SK-N-SH treated with all-trans-retinoic acid at 6 μM for 48 hours (cell line): Measurements from ENCODE around the gene MOB1A.

ENCODE experiments used
- ATAC-seq: fragments of 200-7000 bp; cut with Tn5 transposase; 3 replicates; pipeline ENCODE4 v1.9.1; 2020; ENCODE audit warnings: mild to moderate bottlenecking, moderate library complexity
- ARNTL ChIP-seq: fragments of 450-650 bp; formaldehyde crosslinking; IDR thresholded peaks from 2 replicates; pipeline ENCODE4 v1.5.0; 2020; ENCODE audit warnings: low read depth, mild to moderate bottlenecking, moderate library complexity, borderline replicate concordance
- BACH2 ChIP-seq: fragments of 250-450 bp; sonication (Bioruptor Pico); IDR thresholded peaks from 2 replicates; pipeline ENCODE4 v1.9.0; 2021; ENCODE audit warnings: mild to moderate bottlenecking, borderline replicate concordance
- CSDC2 ChIP-seq: fragments of 250-450 bp; sonication (Bioruptor Pico); IDR thresholded peaks from 2 replicates; pipeline ENCODE4 v1.5.0; 2020; ENCODE audit warnings: mild to moderate bottlenecking, moderate library complexity
- ESRRG ChIP-seq: fragments of 250-450 bp; sonication (Bioruptor Pico); IDR thresholded peaks from 2 replicates; pipeline ENCODE4 v1.6.1; 2021; ENCODE audit warnings: mild to moderate bottlenecking
- GLIS3 ChIP-seq: fragments of 250-450 bp; sonication (Bioruptor Pico); IDR thresholded peaks from 2 replicates; pipeline ENCODE4 v1.5.0; 2020; ENCODE audit warnings: mild to moderate bottlenecking, moderate library complexity
- ISL1 ChIP-seq: fragments of 250-450 bp; sonication (Bioruptor Pico); IDR thresholded peaks from 2 replicates; pipeline ENCODE4 v2.1.2; 2022; ENCODE audit warnings: mild to moderate bottlenecking, moderate library complexity
- OSR1 ChIP-seq: fragments of 250-450 bp; sonication (Bioruptor Pico); IDR thresholded peaks from 2 replicates; pipeline ENCODE4 v1.8.0; 2022; ENCODE audit warnings: moderate library complexity, mild to moderate bottlenecking, inconsistent platforms
- RARB ChIP-seq: fragments of 250-450 bp; sonication (Bioruptor Pico); IDR thresholded peaks from 2 replicates; pipeline ENCODE4 v1.8.0; 2021; ENCODE audit warnings: mild to moderate bottlenecking, moderate library complexity
- SNAI2 ChIP-seq: fragments of 250-450 bp; sonication (Bioruptor Pico); IDR thresholded peaks from 2 replicates; pipeline ENCODE4 v1.5.0; 2020; ENCODE audit warnings: mild to moderate bottlenecking, moderate library complexity
- TCF4 ChIP-seq: fragments of 250-450 bp; sonication (Bioruptor Pico); IDR thresholded peaks from 2 replicates; pipeline ENCODE4 v1.8.0; 2021; ENCODE audit warnings: mild to moderate bottlenecking, moderate library complexity, borderline replicate concordance
- TOX ChIP-seq: fragments of 250-450 bp; sonication (Bioruptor Pico); IDR thresholded peaks from 2 replicates; pipeline ENCODE4 v1.8.0; 2021; ENCODE audit warnings: mild to moderate bottlenecking, moderate library complexity, borderline replicate concordance
- ZC3H10 ChIP-seq: fragments of 250-450 bp; sonication (Bioruptor Pico); IDR thresholded peaks from 2 replicates; pipeline ENCODE4 v1.5.1; 2021; ENCODE audit warnings: mild to moderate bottlenecking, moderate library complexity
- ZFP3 ChIP-seq: fragments of 250-450 bp; sonication (Bioruptor Pico); IDR thresholded peaks from 2 replicates; pipeline ENCODE4 v1.5.0; 2020; ENCODE audit warnings: mild to moderate bottlenecking, moderate library complexity
- ZFP30 ChIP-seq: fragments of 450-650 bp; formaldehyde crosslinking; IDR thresholded peaks from 2 replicates; pipeline ENCODE4 v1.5.0; 2022; ENCODE audit warnings: mild to moderate bottlenecking, moderate library complexity
- ZNF565 ChIP-seq: fragments of 450-650 bp; formaldehyde crosslinking; conservative IDR thresholded peaks from 2 replicates; pipeline ENCODE4 v1.5.0; 2020; ENCODE audit warnings: low read depth, mild to moderate bottlenecking, moderate library complexity
- ZNF70 ChIP-seq: fragments of 450-650 bp; formaldehyde crosslinking; IDR thresholded peaks from 2 replicates; pipeline ENCODE4 v1.5.0; 2020; ENCODE audit warnings: mild to moderate bottlenecking, moderate library complexity
- ZNF8 ChIP-seq: fragments of 450-650 bp; formaldehyde crosslinking; IDR thresholded peaks from 2 replicates; pipeline ENCODE4 v1.5.0; 2020; ENCODE audit warnings: mild to moderate bottlenecking, moderate library complexity
- TF ChIP-seq, protein P1 (sequence below): fragments of 250-450 bp; sonication (Bioruptor Pico); IDR thresholded peaks from 2 replicates; pipeline ENCODE4 v1.5.1; 2021; ENCODE audit warnings: mild to moderate bottlenecking, moderate library complexity
- TF ChIP-seq, protein P2 (sequence below): fragments of 250-450 bp; sonication (Bioruptor Pico); IDR thresholded peaks from 2 replicates; pipeline ENCODE4 v1.8.0; 2020; ENCODE audit warnings: mild to moderate bottlenecking, moderate library complexity, borderline replicate concordance
- TF ChIP-seq, protein P3 (sequence below): fragments of 250-450 bp; sonication (Bioruptor Pico); IDR thresholded peaks from 2 replicates; pipeline ENCODE4 v1.5.0; 2020; ENCODE audit warnings: mild to moderate bottlenecking, moderate library complexity
- TF ChIP-seq, protein P4 (sequence below): fragments of 250-450 bp; sonication (Bioruptor Pico); IDR thresholded peaks from 2 replicates; pipeline ENCODE4 v1.8.0; 2021; ENCODE audit warnings: low read depth, mild to moderate bottlenecking, moderate library complexity, borderline replicate concordance

Gene MOB1A

DNA sequence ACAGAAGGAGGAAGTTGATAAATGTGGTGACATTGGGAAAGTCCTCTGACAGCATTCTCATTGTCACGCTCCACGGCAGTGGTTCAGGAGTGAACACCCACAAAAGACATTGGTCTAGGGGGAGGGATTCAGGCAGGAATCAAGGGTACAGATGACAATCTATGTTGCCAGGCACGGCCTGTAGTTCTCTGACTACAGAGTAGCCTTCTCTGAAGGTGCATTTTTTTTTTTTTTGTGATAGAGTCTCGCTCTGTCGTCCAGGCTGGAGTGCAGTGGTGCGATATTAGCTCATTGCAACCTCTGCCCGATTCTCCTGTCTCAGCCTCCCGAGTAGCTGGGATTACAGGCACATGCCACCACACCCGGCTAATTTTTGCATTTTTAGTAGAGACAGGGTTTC, 7.4 kb upstream of the MOB1A start:
- no peak for ATAC-seq
- TF ChIP-seq ZFP3 (no peak), ZFP30 (CRISPR knock-in tag) (no peak), ARNTL (no peak), ZNF8 (CRISPR knock-in tag) (no peak), BACH2 (CRISPR knock-in tag) (no peak), TOX (no peak)
- TF ChIP-seq, protein P1, sequence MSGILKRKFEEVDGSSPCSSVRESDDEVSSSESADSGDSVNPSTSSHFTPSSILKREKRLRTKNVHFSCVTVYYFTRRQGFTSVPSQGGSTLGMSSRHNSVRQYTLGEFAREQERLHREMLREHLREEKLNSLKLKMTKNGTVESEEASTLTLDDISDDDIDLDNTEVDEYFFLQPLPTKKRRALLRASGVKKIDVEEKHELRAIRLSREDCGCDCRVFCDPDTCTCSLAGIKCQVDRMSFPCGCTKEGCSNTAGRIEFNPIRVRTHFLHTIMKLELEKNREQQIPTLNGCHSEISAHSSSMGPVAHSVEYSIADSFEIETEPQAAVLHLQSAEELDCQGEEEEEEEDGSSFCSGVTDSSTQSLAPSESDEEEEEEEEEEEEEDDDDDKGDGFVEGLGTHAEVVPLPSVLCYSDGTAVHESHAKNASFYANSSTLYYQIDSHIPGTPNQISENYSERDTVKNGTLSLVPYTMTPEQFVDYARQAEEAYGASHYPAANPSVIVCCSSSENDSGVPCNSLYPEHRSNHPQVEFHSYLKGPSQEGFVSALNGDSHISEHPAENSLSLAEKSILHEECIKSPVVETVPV (CRISPR knock-in tag) = no peak
- TF ChIP-seq, protein P2, sequence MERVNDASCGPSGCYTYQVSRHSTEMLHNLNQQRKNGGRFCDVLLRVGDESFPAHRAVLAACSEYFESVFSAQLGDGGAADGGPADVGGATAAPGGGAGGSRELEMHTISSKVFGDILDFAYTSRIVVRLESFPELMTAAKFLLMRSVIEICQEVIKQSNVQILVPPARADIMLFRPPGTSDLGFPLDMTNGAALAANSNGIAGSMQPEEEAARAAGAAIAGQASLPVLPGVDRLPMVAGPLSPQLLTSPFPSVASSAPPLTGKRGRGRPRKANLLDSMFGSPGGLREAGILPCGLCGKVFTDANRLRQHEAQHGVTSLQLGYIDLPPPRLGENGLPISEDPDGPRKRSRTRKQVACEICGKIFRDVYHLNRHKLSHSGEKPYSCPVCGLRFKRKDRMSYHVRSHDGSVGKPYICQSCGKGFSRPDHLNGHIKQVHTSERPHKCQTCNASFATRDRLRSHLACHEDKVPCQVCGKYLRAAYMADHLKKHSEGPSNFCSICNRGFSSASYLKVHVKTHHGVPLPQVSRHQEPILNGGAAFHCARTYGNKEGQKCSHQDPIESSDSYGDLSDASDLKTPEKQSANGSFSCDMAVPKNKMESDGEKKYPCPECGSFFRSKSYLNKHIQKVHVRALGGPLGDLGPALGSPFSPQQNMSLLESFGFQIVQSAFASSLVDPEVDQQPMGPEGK (CRISPR knock-in tag) = no peak

DNA sequence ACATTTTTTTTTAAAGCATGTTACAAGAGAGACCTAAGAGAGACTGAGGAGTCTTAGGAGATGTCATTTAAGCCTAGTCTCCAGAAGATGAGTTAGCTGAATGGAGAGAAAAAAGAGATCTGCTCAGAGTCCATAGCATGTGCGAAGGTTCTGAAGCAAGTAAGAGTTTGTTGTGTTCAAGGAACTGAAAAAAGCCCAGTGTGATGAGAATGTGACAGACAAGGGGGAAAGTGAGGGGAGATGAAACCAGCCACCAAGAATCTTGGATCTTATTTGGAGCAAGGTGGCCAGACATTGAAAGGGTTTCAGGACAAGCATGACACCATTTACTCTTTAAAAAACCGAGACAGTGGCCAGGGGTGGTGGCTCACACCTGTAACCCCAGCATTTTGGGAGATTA, 5.2 kb upstream of the MOB1A start:
- TF ChIP-seq RARB (CRISPR knock-in tag) = no peak
- TF ChIP-seq BACH2 (CRISPR knock-in tag) = no peak
- no peak for TF ChIP-seq TCF4
- TF ChIP-seq TOX = no peak
- no peak for TF ChIP-seq ZNF565
- TF ChIP-seq ARNTL = no peak
- TF ChIP-seq, protein P3, sequence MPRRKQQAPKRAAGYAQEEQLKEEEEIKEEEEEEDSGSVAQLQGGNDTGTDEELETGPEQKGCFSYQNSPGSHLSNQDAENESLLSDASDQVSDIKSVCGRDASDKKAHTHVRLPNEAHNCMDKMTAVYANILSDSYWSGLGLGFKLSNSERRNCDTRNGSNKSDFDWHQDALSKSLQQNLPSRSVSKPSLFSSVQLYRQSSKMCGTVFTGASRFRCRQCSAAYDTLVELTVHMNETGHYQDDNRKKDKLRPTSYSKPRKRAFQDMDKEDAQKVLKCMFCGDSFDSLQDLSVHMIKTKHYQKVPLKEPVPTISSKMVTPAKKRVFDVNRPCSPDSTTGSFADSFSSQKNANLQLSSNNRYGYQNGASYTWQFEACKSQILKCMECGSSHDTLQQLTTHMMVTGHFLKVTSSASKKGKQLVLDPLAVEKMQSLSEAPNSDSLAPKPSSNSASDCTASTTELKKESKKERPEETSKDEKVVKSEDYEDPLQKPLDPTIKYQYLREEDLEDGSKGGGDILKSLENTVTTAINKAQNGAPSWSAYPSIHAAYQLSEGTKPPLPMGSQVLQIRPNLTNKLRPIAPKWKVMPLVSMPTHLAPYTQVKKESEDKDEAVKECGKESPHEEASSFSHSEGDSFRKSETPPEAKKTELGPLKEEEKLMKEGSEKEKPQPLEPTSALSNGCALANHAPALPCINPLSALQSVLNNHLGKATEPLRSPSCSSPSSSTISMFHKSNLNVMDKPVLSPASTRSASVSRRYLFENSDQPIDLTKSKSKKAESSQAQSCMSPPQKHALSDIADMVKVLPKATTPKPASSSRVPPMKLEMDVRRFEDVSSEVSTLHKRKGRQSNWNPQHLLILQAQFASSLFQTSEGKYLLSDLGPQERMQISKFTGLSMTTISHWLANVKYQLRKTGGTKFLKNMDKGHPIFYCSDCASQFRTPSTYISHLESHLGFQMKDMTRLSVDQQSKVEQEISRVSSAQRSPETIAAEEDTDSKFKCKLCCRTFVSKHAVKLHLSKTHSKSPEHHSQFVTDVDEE (CRISPR knock-in tag) = no peak
- no peak for TF ChIP-seq ZFP3
- no peak for TF ChIP-seq ZNF8 (CRISPR knock-in tag)
- TF ChIP-seq ZC3H10 (CRISPR knock-in tag) = no peak
- no peak for TF ChIP-seq ZFP30 (CRISPR knock-in tag)
- no peak for TF ChIP-seq ZNF70
- TF ChIP-seq, all 23 proteins: peak for 0
- no peak for ATAC-seq

DNA sequence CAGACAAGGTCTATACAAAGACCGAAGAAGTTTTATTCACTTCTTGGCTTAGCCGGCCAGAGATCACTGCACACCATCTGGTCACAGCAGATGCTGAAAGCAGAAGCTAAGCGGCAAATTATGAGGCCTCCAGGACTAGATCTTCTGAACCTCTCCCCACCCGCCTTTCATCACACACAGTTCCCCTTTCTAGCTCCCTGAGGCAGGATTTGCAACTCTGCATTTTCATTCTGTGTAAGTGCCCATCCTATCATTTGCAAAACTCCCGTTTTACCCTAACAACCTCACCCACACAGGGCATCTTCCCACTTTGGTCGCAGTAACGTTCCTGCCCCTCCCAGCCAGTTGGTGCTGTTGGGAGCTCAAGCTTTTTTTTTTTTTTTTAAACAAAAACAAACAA, 3.1 kb upstream of the MOB1A start:
- ATAC-seq = no peak
- TF ChIP-seq TCF4 (no peak), TOX (no peak), ISL1 (CRISPR knock-in tag) (no peak), BACH2 (CRISPR knock-in tag) (no peak), ZC3H10 (CRISPR knock-in tag) (no peak), ARNTL (no peak), ZFP3 (no peak), CSDC2 (CRISPR knock-in tag) (no peak), ESRRG (CRISPR knock-in tag) (no peak), RARB (CRISPR knock-in tag) (no peak)
- TF ChIP-seq, protein P1 (CRISPR knock-in tag) = no peak

DNA sequence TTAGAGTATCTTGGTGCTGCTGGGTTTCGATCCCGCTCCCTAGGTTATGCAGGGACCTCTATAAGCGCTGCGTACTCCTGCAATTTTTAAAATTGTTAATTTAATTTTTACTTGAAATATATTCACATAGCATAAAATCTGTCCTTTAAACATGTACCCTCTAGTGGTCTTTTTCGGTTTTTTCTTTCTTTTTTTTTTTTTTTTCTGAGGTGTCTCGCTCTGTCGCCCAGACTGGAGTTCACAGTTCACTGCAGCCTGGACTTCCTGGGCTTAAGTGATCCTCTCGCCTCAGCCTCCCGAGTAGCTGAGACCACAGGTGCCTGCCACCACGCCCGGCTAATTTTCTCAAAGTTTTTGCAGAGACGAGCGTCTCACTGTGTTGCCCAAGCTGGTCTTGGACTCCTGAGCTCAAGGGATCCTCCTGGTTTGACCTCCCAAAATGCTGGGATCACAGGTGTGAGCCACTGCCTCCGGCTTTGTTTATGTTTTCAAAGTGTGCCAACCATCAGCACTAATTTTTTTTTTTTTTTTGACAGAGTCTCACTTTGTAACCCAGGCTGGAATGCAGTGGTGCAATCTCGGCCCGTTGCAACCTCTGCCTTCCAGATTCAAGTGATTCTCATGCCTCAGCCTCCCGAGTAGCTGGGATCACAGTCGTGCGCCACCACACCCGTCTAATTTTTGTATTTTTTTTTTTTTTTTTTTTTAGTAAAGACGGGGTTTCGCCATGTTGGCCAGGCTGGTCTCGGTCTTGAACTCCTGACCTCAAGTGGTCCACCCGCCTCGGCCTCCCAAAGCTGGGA, 585 bp upstream of the MOB1A start:
- ATAC-seq = peak; percentile 30
- no peak for TF ChIP-seq ZC3H10 (CRISPR knock-in tag)
- TF ChIP-seq ZNF565 = no peak
- TF ChIP-seq SNAI2 (CRISPR knock-in tag) = no peak
- TF ChIP-seq GLIS3 = no peak
- TF ChIP-seq OSR1 (CRISPR knock-in tag) = no peak
- TF ChIP-seq, protein P2 (CRISPR knock-in tag) = no peak
- TF ChIP-seq, protein P4, sequence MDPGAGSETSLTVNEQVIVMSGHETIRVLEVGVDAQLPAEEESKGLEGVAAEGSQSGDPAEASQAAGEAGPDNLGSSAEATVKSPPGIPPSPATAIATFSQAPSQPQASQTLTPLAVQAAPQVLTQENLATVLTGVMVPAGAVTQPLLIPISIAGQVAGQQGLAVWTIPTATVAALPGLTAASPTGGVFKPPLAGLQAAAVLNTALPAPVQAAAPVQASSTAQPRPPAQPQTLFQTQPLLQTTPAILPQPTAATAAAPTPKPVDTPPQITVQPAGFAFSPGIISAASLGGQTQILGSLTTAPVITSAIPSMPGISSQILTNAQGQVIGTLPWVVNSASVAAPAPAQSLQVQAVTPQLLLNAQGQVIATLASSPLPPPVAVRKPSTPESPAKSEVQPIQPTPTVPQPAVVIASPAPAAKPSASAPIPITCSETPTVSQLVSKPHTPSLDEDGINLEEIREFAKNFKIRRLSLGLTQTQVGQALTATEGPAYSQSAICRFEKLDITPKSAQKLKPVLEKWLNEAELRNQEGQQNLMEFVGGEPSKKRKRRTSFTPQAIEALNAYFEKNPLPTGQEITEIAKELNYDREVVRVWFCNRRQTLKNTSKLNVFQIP = no peak
- no peak for TF ChIP-seq ISL1 (CRISPR knock-in tag)
- TF ChIP-seq, protein P3 (CRISPR knock-in tag) = no peak
